Thyroid gland (tissue), 4 donors: ENCODE data around the gene ING5. TPM values are rescaled to one million over a fixed set of nuclear protein-coding genes. Genes with fewer than 3 reads are reported as not detected.
A peak's percentile ranks its signal among the peaks of the same experiment; 100 is the strongest.

ENCODE experiments used
- DNase-seq, 2 donors: peaks; one replicate each; pipeline ENCODE4 v3.0.0-alpha.2; 2019
- H3K27ac ChIP-seq, 3 donors: fragments of 200-600 bp; sonication (generic); 1 replicate in 2 of 3; 2 replicates in 1 of 3; pipeline ENCODE4 v1.5.1; 2016 to 2019; ENCODE audit warnings: mild to moderate bottlenecking in 1 of 3, moderate library complexity in 1 of 3
- H3K27me3 ChIP-seq: fragments of 200-600 bp; sonication (generic); one replicate; pipeline ENCODE4 v1.5.1; 2019
- H3K36me3 ChIP-seq, 2 donors: fragments of 200-600 bp; sonication (generic); one replicate each; pipeline ENCODE4 v1.5.1; 2016 to 2019
- H3K4me1 ChIP-seq, 2 donors: fragments of 200-600 bp; sonication (generic); one replicate each; pipeline ENCODE4 v1.5.1; 2017 to 2019
- H3K4me3 ChIP-seq, 3 donors: fragments of 200-600 bp; sonication (generic); replicated peaks in 1 of 3; 1 replicate in 2 of 3; 2 replicates in 1 of 3; pipeline ENCODE4 v1.5.1; 2016; ENCODE audit warnings: mild to moderate bottlenecking in 1 of 3
- H3K9me3 ChIP-seq: fragments of 200-600 bp; sonication (generic); one replicate; pipeline ENCODE4 v1.5.1; 2017
- CTCF ChIP-seq, 6 experiments: fragments of 200-600 bp in 3 of 6; fragments of 450-650 bp in 3 of 6; sonication (generic) in 3 of 6; IDR thresholded peaks; one replicate each; pipeline ENCODE4 v1.5.1; 2016 to 2019; ENCODE audit warnings: antibody characterized with exemption in 6 of 6, mild to moderate bottlenecking in 2 of 6, inconsistent platforms in 1 of 6, moderate library complexity in 1 of 6
- POLR2A ChIP-seq, 2 donors: fragments of 450-650 bp; IDR thresholded peaks; one replicate each; pipeline ENCODE4 v1.6.1; 2017; ENCODE audit warnings: antibody characterized with exemption in 2 of 2, mild to moderate bottlenecking in 2 of 2, moderate library complexity in 1 of 2
- WGBS, 2 donors: methylation state at CpG; one replicate each; pipeline ENCODE4 v1.1.5; 2017; 5-methylcytosine and 5-hydroxymethylcytosine counted together
- intact Hi-C: fragments of 100-400 bp; cut with DNase I; formaldehyde crosslinking; loops from one replicate; pipeline ENCODE4 v1.15.1; 2023
- total RNA-seq, 4 donors: library from RNA; depleted of rRNA; stranded (reverse); fragments of >200 nt; gene quantifications; one replicate each; pipeline ENCODE4 v1.2.3, GENCODE V29; 2016

The ING5 gene
- total RNA-seq, 4 donors from 2014 or later, result 42.2 to 76.3 (median 59.9) TPM

GRCh38 chr2:241726459-241726858 lies 24.6 kb downstream of the ING5 start:
- H3K4me3 ChIP-seq, result no peak overlapping the region
- no peaks in the 10 kb centered on the region for H3K27me3 ChIP-seq
- 94 to 97% methylated on average over 15 of the region's 16 CpGs for WGBS, 2 donors
- no peaks in the 10 kb centered on the region for H3K9me3 ChIP-seq
- DNase-seq, result no peak
- H3K36me3 ChIP-seq, result peaks cover 15 to 20% of the 10 kb centered on the region in 2 donors
- H3K27ac ChIP-seq, result no peak overlapping the region
- intact Hi-C loops, result no loop called here
- H3K4me1 ChIP-seq, result no peaks in the 10 kb centered on the region
- no peak for TF ChIP-seq CTCF (IDR thresholded peaks at IDR 0.05)
- TF ChIP-seq POLR2A (IDR thresholded peaks at IDR 0.05), result no peak

GRCh38 chr2:241728000-241728399 lies 26.2 kb downstream of the ING5 start:
- Histone ChIP-seq H3K27ac (no peak overlapping the region), H3K27me3 (no peaks in the 10 kb centered on the region), H3K4me1 (no peaks in the 10 kb centered on the region), H3K36me3 (peaks cover 9 to 16% of the 10 kb centered on the region in 2 donors), H3K9me3 (no peaks in the 10 kb centered on the region), H3K4me3 (no peak overlapping the region)
- intact Hi-C loops, result no loop called here
- DNase-seq, result no peak
- WGBS, 2 donors, result 80 to 92% methylated on average over 5 to 8 of the region's 8 CpGs
- TF ChIP-seq CTCF (IDR thresholded peaks at IDR 0.05) (no peak), POLR2A (IDR thresholded peaks at IDR 0.05) (no peak)

GRCh38 chr2:241728627-241729026 lies 26.8 kb downstream of the ING5 start:
- Histone ChIP-seq H3K27me3 (no peaks in the 10 kb centered on the region), H3K4me1 (no peaks in the 10 kb centered on the region), H3K36me3 (peaks cover 2 to 9% of the 10 kb centered on the region in 2 donors), H3K27ac (no peak overlapping the region), H3K9me3 (no peaks in the 10 kb centered on the region), H3K4me3 (no peak overlapping the region)
- DNase-seq, result peak in 1 of 2 donors; percentile 8
- intact Hi-C loops, result no loop called here
- 73 to 89% methylated on average over 7 to 17 of the region's 19 CpGs for WGBS, 2 donors
- TF ChIP-seq POLR2A (IDR thresholded peaks at IDR 0.05), result no peak
- no peak for TF ChIP-seq CTCF (IDR thresholded peaks at IDR 0.05)

- intact Hi-C loops, result loop anchor here (10.0 kb wide), 1 partner anchor 145 kb away; no protein-coding TSS in a partner anchor
- 92 to 96% methylated on average over 6 of the region's 6 CpGs for WGBS, 2 donors
- Histone ChIP-seq H3K27ac (no peak overlapping the region), H3K27me3 (no peaks in the 10 kb centered on the region), H3K9me3 (no peaks in the 10 kb centered on the region), H3K4me1 (peaks cover 4 to 5% of the 10 kb centered on the region in 2 donors), H3K4me3 (no peak overlapping the region), H3K36me3 (peaks cover 0 to 4% of the 10 kb centered on the region in 2 donors)
- TF ChIP-seq CTCF (IDR thresholded peaks at IDR 0.05) (no peak), POLR2A (IDR thresholded peaks at IDR 0.05) (no peak)
- DNase-seq, result no peak
These were observed 28.0 kb downstream of the ING5 start for GRCh38 chr2:241729868-241730267.

GRCh38 chr2:241730671-241731293 lies 28.9 kb downstream of the ING5 start:
- Histone ChIP-seq H3K27ac (no peak overlapping the region), H3K27me3 (no peaks in the 10 kb centered on the region), H3K36me3 (peaks cover 0 to 2% of the 10 kb centered on the region in 2 donors), H3K4me1 (peaks cover 8 to 10% of the 10 kb centered on the region in 2 donors), H3K4me3 (no peak overlapping the region), H3K9me3 (no peaks in the 10 kb centered on the region)
- intact Hi-C loops, result loop anchor here (10.0 kb wide), 1 partner anchor 144 kb away; no protein-coding TSS in a partner anchor
- TF ChIP-seq CTCF (IDR thresholded peaks at IDR 0.05), result no peak
- TF ChIP-seq POLR2A (IDR thresholded peaks at IDR 0.05), result no peak
- WGBS, 2 donors, result 82 to 86% methylated on average over 12 of the region's 12 CpGs
- no peak for DNase-seq
